Glutamatergic neuron (in vitro differentiated cells): ENCODE results near the gene ID3. TPM values are rescaled to one million over a fixed set of nuclear protein-coding genes. Genes with fewer than 3 reads are reported as not detected.

ENCODE experiments used
- DNase-seq: peaks from one replicate; pipeline ENCODE4 v3.0.0; 2022
- H3K27ac Mint-ChIP-seq: one replicate; pipeline ENCODE4 v1.8.0; 2020; ENCODE audit warnings: mild to moderate bottlenecking, mixed read lengths, inconsistent platforms; ENCODE audit not compliant: unreplicated experiment
- H3K27me3 Mint-ChIP-seq: one replicate; pipeline ENCODE4 v1.8.0; 2020; ENCODE audit warnings: mild to moderate bottlenecking, moderate library complexity, mixed read lengths, inconsistent platforms; ENCODE audit not compliant: unreplicated experiment
- H3K36me3 Mint-ChIP-seq: one replicate; pipeline ENCODE4 v1.8.0; 2020; ENCODE audit warnings: mild to moderate bottlenecking, mixed read lengths, inconsistent platforms; ENCODE audit not compliant: unreplicated experiment
- H3K4me1 Mint-ChIP-seq: one replicate; pipeline ENCODE4 v1.8.0; 2020; ENCODE audit warnings: mild to moderate bottlenecking, low read depth, mixed read lengths, inconsistent platforms; ENCODE audit not compliant: unreplicated experiment
- H3K4me3 Mint-ChIP-seq: one replicate; pipeline ENCODE4 v1.8.0; 2020; ENCODE audit warnings: mild to moderate bottlenecking, mixed read lengths, inconsistent platforms; ENCODE audit not compliant: unreplicated experiment
- H3K9me3 Mint-ChIP-seq: one replicate; pipeline ENCODE4 v1.8.0; 2020; ENCODE audit warnings: mild to moderate bottlenecking, moderate library complexity, mixed read lengths, inconsistent platforms; ENCODE audit not compliant: unreplicated experiment
- CTCF ChIP-seq: fragments of 200-600 bp; sonication (generic); IDR thresholded peaks from one replicate; pipeline ENCODE4 v1.5.0; 2021; ENCODE audit not compliant: partially characterized antibody, unreplicated experiment
- total RNA-seq: library from RNA; stranded (reverse); fragmentation: NEBNext Ultra II Directional; extraction: Animal tissue kit (Norgen Biotek cat#: 25700); gene quantifications from one replicate; pipeline ENCODE4 v1.2.1, GENCODE V29; 2021; ENCODE audit not compliant: unreplicated experiment

The ID3 gene
- total RNA-seq, 1 donor from 2014 or later: 10.9 TPM

GRCh38 chr1:23574265-23574754 is 15.0 kb upstream of the ID3 start:
- TF ChIP-seq CTCF: no peak
- no peak for DNase-seq
- Mint-ChIP-seq H3K36me3 (peaks cover 7% of the 10 kb centered on the region), H3K9me3 (peaks cover 2% of the 10 kb centered on the region), H3K4me1 (peaks cover 4% of the 10 kb centered on the region), H3K27me3 (peaks cover 4% of the 10 kb centered on the region), H3K27ac (no peak overlapping the region), H3K4me3 (no peak overlapping the region)

GRCh38 chr1:23573574-23574182 is 14.4 kb upstream of the ID3 start:
- peaks cover 6% of the 10 kb centered on the region for H3K27me3 Mint-ChIP-seq
- no peak for TF ChIP-seq CTCF
- H3K4me1 Mint-ChIP-seq: peaks cover 5% of the 10 kb centered on the region
- DNase-seq: no peak
- H3K4me3 Mint-ChIP-seq: no peak overlapping the region
- H3K36me3 Mint-ChIP-seq: peaks cover 9% of the 10 kb centered on the region
- peaks cover 2% of the 10 kb centered on the region for H3K9me3 Mint-ChIP-seq
- no peak overlapping the region for H3K27ac Mint-ChIP-seq

- Mint-ChIP-seq H3K27me3 (peaks cover 11% of the 10 kb centered on the region), H3K4me3 (no peak overlapping the region), H3K9me3 (peaks cover 2% of the 10 kb centered on the region), H3K36me3 (peaks cover 12% of the 10 kb centered on the region), H3K27ac (no peak overlapping the region), H3K4me1 (peaks cover 7% of the 10 kb centered on the region)
- TF ChIP-seq CTCF: no peak
- DNase-seq: no peak
Measured at GRCh38 chr1:23571465-23571864, 12.2 kb upstream of the ID3 start.

GRCh38 chr1:23570001-23570691 is 10.8 kb upstream of the ID3 start:
- Mint-ChIP-seq H3K27me3 (peaks cover 11% of the 10 kb centered on the region), H3K27ac (no peak overlapping the region), H3K9me3 (peaks cover 2% of the 10 kb centered on the region), H3K36me3 (peaks cover 10% of the 10 kb centered on the region), H3K4me3 (no peak overlapping the region), H3K4me1 (peaks cover 7% of the 10 kb centered on the region)
- no peak for TF ChIP-seq CTCF
- no peak for DNase-seq
